Medulla oblongata (tissue), 1 donor: Measurements from ENCODE around the gene CEP290.

Experiments
- DNase-seq: peaks from one replicate; pipeline ENCODE4 v3.0.0-alpha.2; 2015; ENCODE audit errors: extremely low spot score

CEP290 gene

GRCh38 chr12:88141774-88142609 lies at the start of gene CEP290, which contains the start of gene TMTC3:
TSS of gene CEP290 (minus strand) at chr12:88142088. CDS start at chr12:88141307, 781 bp downstream.
TSS of gene TMTC3 (plus strand) at chr12:88142307. CDS start at chr12:88148316, 6,009 bp downstream.
- peak; percentile 100 for DNase-seq

GRCh38 chr12:88188180-88188579 lies 46.3 kb upstream of the CEP290 start:
- no peak for DNase-seq

- no peak for DNase-seq
Measured at GRCh38 chr12:88187571-88187970, 45.7 kb upstream of the CEP290 start.

- DNase-seq, result no peak
Measured at GRCh38 chr12:88185988-88186387, 44.1 kb upstream of the CEP290 start.

GRCh38 chr12:88185279-88185678 lies 43.4 kb upstream of the CEP290 start:
- no peak for DNase-seq

- no peak for DNase-seq
Measured at GRCh38 chr12:88184196-88184595, 42.3 kb upstream of the CEP290 start.

- DNase-seq, result no peak
Measured at GRCh38 chr12:88182416-88182815, 40.5 kb upstream of the CEP290 start.

GRCh38 chr12:88181881-88182280 lies 40.0 kb upstream of the CEP290 start:
- DNase-seq, result no peak

GRCh38 chr12:88179436-88180014 lies 37.6 kb upstream of the CEP290 start:
- no peak for DNase-seq

GRCh38 chr12:88175544-88175943 lies 33.7 kb upstream of the CEP290 start:
- no peak for DNase-seq

GRCh38 chr12:88172844-88173407 lies 31.0 kb upstream of the CEP290 start:
- no peak for DNase-seq

GRCh38 chr12:88167384-88167783 lies 25.5 kb upstream of the CEP290 start:
- DNase-seq, result no peak

GRCh38 chr12:88166179-88166578 lies 24.3 kb upstream of the CEP290 start:
- no peak for DNase-seq

GRCh38 chr12:88163371-88163770 lies 21.5 kb upstream of the CEP290 start:
- DNase-seq, result no peak

GRCh38 chr12:88156075-88156654 lies 14.3 kb upstream of the CEP290 start:
- DNase-seq, result no peak

- DNase-seq, result no peak
Measured at GRCh38 chr12:88153959-88154358, 12.1 kb upstream of the CEP290 start.

GRCh38 chr12:88150063-88150462 lies 8.2 kb upstream of the CEP290 start:
- DNase-seq, result no peak

GRCh38 chr12:88145567-88146505 lies 3.9 kb upstream of the CEP290 start:
- DNase-seq, result no peak

- no peak for DNase-seq
Measured at GRCh38 chr12:88144546-88145468, 2.9 kb upstream of the CEP290 start.

GRCh38 chr12:88144037-88144436 lies 2.1 kb upstream of the CEP290 start:
- DNase-seq, result no peak
